ENCODE results near the gene AFMID. TPM values are rescaled to one million over a fixed set of nuclear protein-coding genes. Genes with fewer than 3 reads are reported as not detected.

Gene AFMID
- 50.8 TPM for polyA plus RNA-seq (2013, experiment 1 of 2)
- polyA plus RNA-seq (2013, experiment 2 of 2): 52.7 TPM

GRCh38 chr17:78186692-78187595 lies at the start of gene AFMID, which contains the start of gene TK1:
AFMID (plus strand) TSS chr17:78187362; CDS start chr17:78187371, 9 bp downstream.
TK1 (minus strand) TSS chr17:78187052; CDS start chr17:78186994, 58 bp downstream.
- H2BK15ac ChIP-seq (ENCODE audit: low read length): no peak within 1 kb of the TSS
- peak; percentile 96 for DNase-seq (ENCODE audit: low spot score)
- H3K79me1 ChIP-seq (ENCODE audit: low read depth, low read length): peaks cover 13% of the 10 kb centered on the region
- no peak within 1 kb of the TSS for H2BK120ac ChIP-seq (ENCODE audit: low read depth, low read length)
- H4K8ac ChIP-seq (ENCODE audit: low read depth, low read length): no peak within 1 kb of the TSS
- no CpG with 5 or more reads among the region's 57 CpGs for WGBS, 2 donors (ENCODE audit: extremely low coverage in 2 of 2, insufficient read length in 2 of 2, insufficient replicate concordance in 1 of 2)
- H3K18ac ChIP-seq (ENCODE audit: low read length): peak within 1 kb of the TSS; percentile 92
- no peaks in the 10 kb centered on the region for H3K27me3 ChIP-seq (ENCODE audit: control insufficient read depth in 3 of 3, insufficient read depth in 3 of 3, low read depth in 1 of 3, low read length in 3 of 3)
- peak within 1 kb of the TSS; percentile 95 for H2BK5ac ChIP-seq (ENCODE audit: low read length)
- peak within 1 kb of the TSS; percentile 89 to 100 for H3K4me3 ChIP-seq (ENCODE audit: low read length in 2 of 2)
- peak within 1 kb of the TSS; percentile 98 for H3K9ac ChIP-seq (ENCODE audit: low read depth, low read length, poor library complexity)
- H3K9me3 ChIP-seq (replicated peaks in 1 of 2; ENCODE audit: control insufficient read depth in 2 of 2, insufficient read depth in 1 of 2, low read depth in 1 of 2, low read length in 2 of 2): no peaks in the 10 kb centered on the region
- peak within 1 kb of the TSS; percentile 96 for H2AFZ ChIP-seq (ENCODE audit: low read length)
- H3K36me3 ChIP-seq (replicated peaks in 1 of 2; ENCODE audit: control insufficient read depth in 2 of 2, insufficient read depth in 2 of 2, low read length in 2 of 2): peaks cover 23 to 57% of the 10 kb centered on the region in 2 donors
- H3K27ac ChIP-seq (replicated peaks; ENCODE audit: low read length): peak within 1 kb of the TSS; percentile 55
- no peak within 1 kb of the TSS for H2BK12ac ChIP-seq (ENCODE audit: low read length)
- peak within 1 kb of the TSS; percentile 81 for H3K23ac ChIP-seq (ENCODE audit: low read depth, low read length, poor library complexity)
- H2AK5ac ChIP-seq (ENCODE audit: low read depth, low read length): peak within 1 kb of the TSS; percentile 78
- H3K4me2 ChIP-seq (ENCODE audit: insufficient read depth, low read length, poor library complexity, severe bottlenecking): peak within 1 kb of the TSS; percentile 94
- no peak within 1 kb of the TSS for H3K14ac ChIP-seq (ENCODE audit: low read length)
- peaks cover 18 to 23% of the 10 kb centered on the region in 2 donors for H3K4me1 ChIP-seq (ENCODE audit: control insufficient read depth in 2 of 2, insufficient read depth in 1 of 2, low read depth in 1 of 2, low read length in 2 of 2)
- H4K91ac ChIP-seq (ENCODE audit: low read depth, low read length, poor library complexity): no peak within 1 kb of the TSS
- no peak within 1 kb of the TSS for H3K4ac ChIP-seq (ENCODE audit: low read length)

GRCh38 chr17:78137392-78138203 lies 49.6 kb upstream of the AFMID start:
- Histone ChIP-seq H3K4me3 (ENCODE audit: low read length in 2 of 2) (no peak overlapping the region), H2AFZ (ENCODE audit: low read length) (no peak overlapping the region), H3K9me3 (replicated peaks in 1 of 2; ENCODE audit: control insufficient read depth in 2 of 2, insufficient read depth in 1 of 2, low read depth in 1 of 2, low read length in 2 of 2) (peaks cover 0 to 4% of the 10 kb centered on the region in 2 donors), H4K91ac (ENCODE audit: low read depth, low read length, poor library complexity) (peak overlapping the region; percentile 53), H3K4ac (ENCODE audit: low read length) (peak overlapping the region; percentile 37), H2BK15ac (ENCODE audit: low read length) (peak overlapping the region; percentile 92), H2BK12ac (ENCODE audit: low read length) (peak overlapping the region; percentile 94), H3K14ac (ENCODE audit: low read length) (peak overlapping the region; percentile 82), H3K4me1 (ENCODE audit: control insufficient read depth in 2 of 2, insufficient read depth in 1 of 2, low read depth in 1 of 2, low read length in 2 of 2) (peaks cover 0 to 6% of the 10 kb centered on the region in 2 donors), H3K27ac (replicated peaks; ENCODE audit: low read length) (no peak overlapping the region), H2AK5ac (ENCODE audit: low read depth, low read length) (peak overlapping the region; percentile 98), H4K8ac (ENCODE audit: low read depth, low read length) (no peak overlapping the region), H2BK120ac (ENCODE audit: low read depth, low read length) (no peak overlapping the region), H2BK5ac (ENCODE audit: low read length) (no peak overlapping the region), H3K9ac (ENCODE audit: low read depth, low read length, poor library complexity) (peak overlapping the region; percentile 70), H3K79me1 (ENCODE audit: low read depth, low read length) (peaks cover 4% of the 10 kb centered on the region), H3K18ac (ENCODE audit: low read length) (peak overlapping the region; percentile 57), H3K36me3 (replicated peaks in 1 of 2; ENCODE audit: control insufficient read depth in 2 of 2, insufficient read depth in 2 of 2, low read length in 2 of 2) (no peaks in the 10 kb centered on the region), H3K23ac (ENCODE audit: low read depth, low read length, poor library complexity) (peak overlapping the region; percentile 60), H3K27me3 (ENCODE audit: control insufficient read depth in 3 of 3, insufficient read depth in 3 of 3, low read depth in 1 of 3, low read length in 3 of 3) (peaks cover 2 to 38% (median 19%) of the 10 kb centered on the region in 3 experiments), H3K4me2 (ENCODE audit: insufficient read depth, low read length, poor library complexity, severe bottlenecking) (no peak overlapping the region)
- no CpG with 5 or more reads among the region's 26 CpGs for WGBS, 2 donors (ENCODE audit: extremely low coverage in 2 of 2, insufficient read length in 2 of 2, insufficient replicate concordance in 1 of 2)
- DNase-seq (ENCODE audit: low spot score): no peak

- no peak overlapping the region for H3K4me3 ChIP-seq (ENCODE audit: low read length in 2 of 2)
- H3K27me3 ChIP-seq (ENCODE audit: control insufficient read depth in 3 of 3, insufficient read depth in 3 of 3, low read depth in 1 of 3, low read length in 3 of 3): peaks cover 2 to 36% (median 11%) of the 10 kb centered on the region in 3 experiments
- peaks cover 0 to 6% of the 10 kb centered on the region in 2 donors for H3K4me1 ChIP-seq (ENCODE audit: control insufficient read depth in 2 of 2, insufficient read depth in 1 of 2, low read depth in 1 of 2, low read length in 2 of 2)
- H3K4me2 ChIP-seq (ENCODE audit: insufficient read depth, low read length, poor library complexity, severe bottlenecking): no peak overlapping the region
- peak overlapping the region; percentile 70 for H3K9ac ChIP-seq (ENCODE audit: low read depth, low read length, poor library complexity)
- no peaks in the 10 kb centered on the region for H3K36me3 ChIP-seq (replicated peaks in 1 of 2; ENCODE audit: control insufficient read depth in 2 of 2, insufficient read depth in 2 of 2, low read length in 2 of 2)
- peaks cover 0 to 2% of the 10 kb centered on the region in 2 donors for H3K9me3 ChIP-seq (replicated peaks in 1 of 2; ENCODE audit: control insufficient read depth in 2 of 2, insufficient read depth in 1 of 2, low read depth in 1 of 2, low read length in 2 of 2)
- no peak overlapping the region for H2BK120ac ChIP-seq (ENCODE audit: low read depth, low read length)
- H2BK12ac ChIP-seq (ENCODE audit: low read length): no peak overlapping the region
- H3K14ac ChIP-seq (ENCODE audit: low read length): peak overlapping the region; percentile 82
- H4K8ac ChIP-seq (ENCODE audit: low read depth, low read length): no peak overlapping the region
- no peak overlapping the region for H4K91ac ChIP-seq (ENCODE audit: low read depth, low read length, poor library complexity)
- peak overlapping the region; percentile 92 for H2BK15ac ChIP-seq (ENCODE audit: low read length)
- no peak overlapping the region for H3K4ac ChIP-seq (ENCODE audit: low read length)
- no peak for DNase-seq (ENCODE audit: low spot score)
- H3K23ac ChIP-seq (ENCODE audit: low read depth, low read length, poor library complexity): peak overlapping the region; percentile 60
- no peak overlapping the region for H2AFZ ChIP-seq (ENCODE audit: low read length)
- H2BK5ac ChIP-seq (ENCODE audit: low read length): peak overlapping the region; percentile 66
- peak overlapping the region; percentile 89 for H3K18ac ChIP-seq (ENCODE audit: low read length)
- peak overlapping the region; percentile 97 for H2AK5ac ChIP-seq (ENCODE audit: low read depth, low read length)
- peaks cover 4% of the 10 kb centered on the region for H3K79me1 ChIP-seq (ENCODE audit: low read depth, low read length)
- no CpG with 5 or more reads among the region's 17 CpGs for WGBS, 2 donors (ENCODE audit: extremely low coverage in 2 of 2, insufficient read length in 2 of 2, insufficient replicate concordance in 1 of 2)
- no peak overlapping the region for H3K27ac ChIP-seq (replicated peaks; ENCODE audit: low read length)
Measured at GRCh38 chr17:78138204-78139060, 48.7 kb upstream of the AFMID start.

Measured in neuronal stem cell (in vitro differentiated cells).